NB4 (cell line): ENCODE results near the gene SYMPK.

Experiments used
- MYC ChIP-seq: IDR thresholded peaks from 2 replicates; pipeline ENCODE4 v1.6.1; 2011; ENCODE audit warnings: low read depth, low read length
- POLR2A ChIP-seq: IDR thresholded peaks from 2 replicates; pipeline ENCODE4 v1.6.1; 2011; ENCODE audit warnings: mild to moderate bottlenecking; ENCODE audit not compliant: insufficient read length; ENCODE audit errors: extremely low read depth
- TF ChIP-seq, protein P1 (sequence below): IDR thresholded peaks from one replicate; pipeline ENCODE4 v1.5.1; 2012; ENCODE audit warnings: low read depth, low read length
- TF ChIP-seq, protein P2 (sequence below): IDR thresholded peaks from 2 replicates; pipeline ENCODE4 v1.6.1; 2011; ENCODE audit warnings: low read depth, low read length

DNA sequence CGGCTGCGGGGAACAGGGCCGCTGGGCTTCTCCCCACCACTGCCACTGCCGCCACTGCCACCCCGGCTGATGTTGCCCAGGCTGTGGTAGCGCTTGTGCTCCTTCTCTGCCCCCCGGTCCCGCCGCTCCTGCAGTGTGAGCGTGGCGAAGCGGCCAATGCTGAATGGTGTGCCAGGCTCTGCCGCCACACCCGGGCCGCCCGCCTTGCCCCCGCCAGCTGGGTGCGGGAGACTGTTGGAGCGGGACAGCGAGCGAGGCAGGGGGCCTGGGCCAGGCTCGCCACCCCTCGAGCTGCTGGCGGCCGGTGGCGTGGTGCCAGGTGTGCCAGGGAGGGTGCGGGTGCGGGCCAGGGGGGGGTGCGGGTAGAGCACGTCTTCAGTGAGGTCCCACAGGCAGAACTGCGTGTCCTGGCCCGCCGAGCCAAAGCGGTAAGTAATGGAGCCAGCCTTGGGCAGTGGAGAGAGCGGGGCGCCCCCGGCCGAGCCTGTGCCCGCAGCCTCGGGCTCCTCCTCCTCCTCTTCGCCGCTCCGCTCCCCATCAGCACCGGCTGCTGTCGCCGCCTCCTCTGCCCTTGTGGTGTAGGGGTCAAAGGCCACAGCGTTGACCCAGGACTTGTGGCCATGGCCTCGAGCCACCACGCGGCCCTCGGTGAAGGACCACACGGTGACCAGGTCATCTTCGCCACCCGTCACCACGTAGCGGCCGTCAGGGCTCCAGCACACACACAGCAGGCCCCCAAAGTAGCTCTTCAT is 77.0 kb downstream of the SYMPK start:
- TF ChIP-seq, protein P1, sequence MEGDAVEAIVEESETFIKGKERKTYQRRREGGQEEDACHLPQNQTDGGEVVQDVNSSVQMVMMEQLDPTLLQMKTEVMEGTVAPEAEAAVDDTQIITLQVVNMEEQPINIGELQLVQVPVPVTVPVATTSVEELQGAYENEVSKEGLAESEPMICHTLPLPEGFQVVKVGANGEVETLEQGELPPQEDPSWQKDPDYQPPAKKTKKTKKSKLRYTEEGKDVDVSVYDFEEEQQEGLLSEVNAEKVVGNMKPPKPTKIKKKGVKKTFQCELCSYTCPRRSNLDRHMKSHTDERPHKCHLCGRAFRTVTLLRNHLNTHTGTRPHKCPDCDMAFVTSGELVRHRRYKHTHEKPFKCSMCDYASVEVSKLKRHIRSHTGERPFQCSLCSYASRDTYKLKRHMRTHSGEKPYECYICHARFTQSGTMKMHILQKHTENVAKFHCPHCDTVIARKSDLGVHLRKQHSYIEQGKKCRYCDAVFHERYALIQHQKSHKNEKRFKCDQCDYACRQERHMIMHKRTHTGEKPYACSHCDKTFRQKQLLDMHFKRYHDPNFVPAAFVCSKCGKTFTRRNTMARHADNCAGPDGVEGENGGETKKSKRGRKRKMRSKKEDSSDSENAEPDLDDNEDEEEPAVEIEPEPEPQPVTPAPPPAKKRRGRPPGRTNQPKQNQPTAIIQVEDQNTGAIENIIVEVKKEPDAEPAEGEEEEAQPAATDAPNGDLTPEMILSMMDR = no peak
- no peak for TF ChIP-seq POLR2A
- TF ChIP-seq, protein P2, sequence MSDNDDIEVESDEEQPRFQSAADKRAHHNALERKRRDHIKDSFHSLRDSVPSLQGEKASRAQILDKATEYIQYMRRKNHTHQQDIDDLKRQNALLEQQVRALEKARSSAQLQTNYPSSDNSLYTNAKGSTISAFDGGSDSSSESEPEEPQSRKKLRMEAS = no peak
- TF ChIP-seq MYC = no peak
